ENCODE results near the gene ADRA1B.

- TF ChIP-seq SIN3A (IDR thresholded peaks at IDR 0.05; ENCODE audit: borderline replicate concordance, insufficient read depth, low read length) (no peak), POLR2AphosphoS5 (IDR thresholded peaks at IDR 0.05; ENCODE audit: low read depth, low read length) (no peak), TAF1 (IDR thresholded peaks at IDR 0.05; ENCODE audit: borderline replicate concordance, insufficient read depth, low read length) (no peak), REST (IDR thresholded peaks at IDR 0.05; ENCODE audit: insufficient read depth in 1 of 2, low read depth in 2 of 2, low read length in 2 of 2) (no peak), FOXP2 (optimal IDR thresholded peaks at IDR 0.05; ENCODE audit: borderline replicate concordance, extremely low read depth, extremely low read length, insufficient read depth) (no peak)
Measured at GRCh38 chr5:159943326-159943725, 27.0 kb downstream of the ADRA1B start.
